ENCODE measurements around the gene STK33.

Gene STK33

DNA sequence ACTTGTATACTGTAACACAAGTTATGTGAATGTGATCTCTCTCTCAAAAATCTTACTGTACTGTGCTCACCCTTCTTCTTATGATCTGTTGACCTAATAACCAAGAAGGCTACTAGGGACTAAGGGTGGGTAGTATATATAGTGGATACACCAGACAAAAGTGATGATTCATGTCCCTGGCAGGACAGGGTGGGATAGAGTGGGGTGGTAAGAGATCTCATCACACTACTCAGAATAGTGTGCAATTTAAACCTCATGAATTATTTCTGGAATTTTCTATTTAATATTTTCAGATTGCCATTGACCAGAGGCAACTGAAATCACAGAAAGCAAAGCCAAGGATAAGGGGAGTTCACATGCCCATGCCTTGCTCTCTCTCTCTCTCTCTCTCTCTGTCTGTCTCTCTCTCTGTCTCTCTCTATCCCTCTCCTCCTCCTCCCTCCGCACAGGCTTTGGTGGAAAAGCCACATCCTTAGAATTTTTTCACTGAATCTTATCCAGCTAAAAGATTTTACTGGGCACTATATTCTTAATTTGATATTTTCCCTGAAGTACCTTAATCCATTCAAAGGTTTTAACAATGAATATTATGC, 12.0 kb upstream of the STK33 start:
- POLR2A ChIA-PET = no interaction called here
- no peak for DNase-seq (ENCODE audit: extremely low spot score)

GRCh38 chr11:8604078-8604723, 10.2 kb upstream of the STK33 start:
- peak; percentile 66 for DNase-seq (ENCODE audit: extremely low spot score)
- POLR2A ChIA-PET = no interaction called here
- peak; percentile 87 for TF ChIP-seq CTCF (IDR thresholded peaks at IDR 0.05; ENCODE audit: control extremely low read depth, extremely low read depth, low read depth, missing control alignments)
- CTCF ChIA-PET = interaction anchor here (0.7 to 1.5 kb wide), 6 partner anchors 8 to 38 kb away, joined by 3 to 9 read pairs (median 4); partner anchors contain the start of gene STK33

More for the DNA sequence above, 12.0 kb upstream of the STK33 start:
- CTCF ChIA-PET = interaction anchor here (0.8 to 1.6 kb wide), 3 partner anchors 10 to 269 kb away, joined by 3 to 4 read pairs (median 3); no protein-coding TSS in a partner anchor
- TF ChIP-seq CTCF (IDR thresholded peaks at IDR 0.05; ENCODE audit: control extremely low read depth, extremely low read depth, low read depth, missing control alignments) = no peak

DNA sequence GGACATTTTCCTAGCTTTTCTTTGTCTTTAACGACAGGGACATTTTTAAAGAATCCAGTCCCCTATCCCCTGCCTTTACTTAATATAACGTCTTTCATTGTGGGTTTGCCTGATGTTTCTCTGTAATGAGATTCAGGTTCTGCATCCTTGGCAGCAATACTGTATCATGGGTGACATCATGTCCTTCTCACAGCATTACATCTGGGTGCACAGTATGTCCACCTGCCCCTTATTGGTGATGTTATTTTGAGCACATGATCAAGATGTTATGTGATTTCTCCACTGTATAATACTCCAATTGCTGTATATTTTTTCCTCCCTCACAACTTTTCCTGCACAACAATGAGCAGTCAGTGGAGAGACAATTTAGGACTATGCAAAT, 9.7 kb upstream of the STK33 start:
- ChIA-PET POLR2A (no interaction called here), CTCF (interaction anchor here (0.8 to 1.5 kb wide), 5 partner anchors 9 to 38 kb away, joined by 3 to 9 read pairs (median 5); partner anchors contain the start of gene STK33)
- TF ChIP-seq CTCF (IDR thresholded peaks at IDR 0.05; ENCODE audit: control extremely low read depth, extremely low read depth, low read depth, missing control alignments) = no peak
- no peak for DNase-seq (ENCODE audit: extremely low spot score)

- CTCF ChIA-PET = interaction anchor here (0.8 to 0.9 kb wide), 3 partner anchors 232 to 381 kb away, joined by 3 read pairs; no protein-coding TSS in a partner anchor
- no peak for DNase-seq (ENCODE audit: extremely low spot score)
- POLR2A ChIA-PET = no interaction called here
- no peak for TF ChIP-seq CTCF (IDR thresholded peaks at IDR 0.05; ENCODE audit: control extremely low read depth, extremely low read depth, low read depth, missing control alignments)
These were observed 7.5 kb upstream of the STK33 start for GRCh38 chr11:8601376-8602133.

GRCh38 chr11:8598506-8598905, 4.5 kb upstream of the STK33 start:
- POLR2A ChIA-PET = no interaction called here
- CTCF ChIA-PET = interaction anchor here (1.2 to 1.7 kb wide), 3 partner anchors 10 to 379 kb away, joined by 3 to 5 read pairs (median 3); no protein-coding TSS in a partner anchor
- DNase-seq (ENCODE audit: extremely low spot score) = no peak
- no peak for TF ChIP-seq CTCF (IDR thresholded peaks at IDR 0.05; ENCODE audit: control extremely low read depth, extremely low read depth, low read depth, missing control alignments)

DNA sequence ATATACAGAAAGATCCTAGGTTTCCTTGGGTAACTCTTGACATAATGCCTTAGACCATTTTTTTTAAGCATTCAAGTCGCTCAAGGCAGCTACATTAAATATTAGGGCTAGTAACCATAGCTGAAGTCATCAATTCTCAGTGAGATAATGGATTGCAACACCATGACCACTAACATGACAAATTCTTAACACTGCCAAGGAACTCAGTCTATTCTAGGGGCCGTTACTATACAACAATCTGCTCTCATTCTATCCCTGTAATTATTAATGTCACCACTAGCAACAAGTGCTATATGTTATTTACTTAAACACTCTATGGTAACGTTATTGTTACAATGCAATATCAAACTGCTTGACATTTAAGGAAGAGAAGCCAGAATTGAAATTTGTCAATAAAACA, 3.2 kb upstream of the STK33 start:
- POLR2A ChIA-PET = no interaction called here
- no peak for DNase-seq (ENCODE audit: extremely low spot score)
- CTCF ChIA-PET = interaction anchor here (1.7 kb wide), 1 partner anchor 334 kb away, joined by 3 read pairs; no protein-coding TSS in a partner anchor
- no peak for TF ChIP-seq CTCF (IDR thresholded peaks at IDR 0.05; ENCODE audit: control extremely low read depth, extremely low read depth, low read depth, missing control alignments)
